ENCODE measurements around the gene TUBAL3.

TUBAL3 gene

GRCh38 chr10:5404208-5405041 lies at the start of gene TUBAL3:
Gene TUBAL3, minus strand, starts transcription at chr10:5404828. Its CDS starts 36 bp downstream, at chr10:5404792.
- no peak for DNase-seq

- DNase-seq, result no peak
Measured at GRCh38 chr10:5453749-5454489, 49.3 kb upstream of the TUBAL3 start.

DNA sequence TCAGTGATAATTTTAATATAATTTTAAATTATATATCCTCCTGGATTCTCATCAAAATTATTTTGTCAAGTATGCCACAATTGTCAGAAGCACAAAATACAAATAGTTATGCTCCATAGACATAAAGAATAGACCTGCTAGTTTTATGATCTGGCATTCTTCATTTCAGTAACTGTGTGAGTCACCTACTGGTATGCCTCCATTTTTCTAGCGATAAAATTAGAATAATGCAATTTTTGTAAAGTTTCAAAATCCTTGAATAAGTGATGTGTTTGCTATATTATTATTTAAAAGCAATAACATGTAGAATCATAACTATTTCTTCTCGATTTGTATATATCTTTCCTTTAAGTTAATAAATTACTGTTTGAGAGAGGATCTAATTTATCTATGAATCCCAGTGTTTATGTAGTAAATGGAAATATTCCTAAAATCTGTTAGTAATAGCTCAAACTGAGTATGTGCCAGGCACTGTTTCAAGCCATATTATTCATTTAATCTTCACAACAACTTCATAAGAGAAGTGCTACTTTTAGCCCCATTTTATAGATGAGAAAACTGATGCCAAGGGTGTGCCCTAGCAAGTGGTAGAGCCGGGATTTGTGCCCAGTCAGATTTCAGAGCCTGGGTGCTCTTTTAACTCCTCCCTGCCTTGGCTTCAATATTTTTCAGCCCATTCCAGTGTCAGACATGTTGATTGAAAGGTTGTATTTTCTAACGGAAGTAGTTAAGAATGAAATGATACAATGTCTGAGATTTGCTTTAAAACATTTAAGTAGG lies 46.2 kb upstream of the TUBAL3 start:
- no peak for DNase-seq

DNA sequence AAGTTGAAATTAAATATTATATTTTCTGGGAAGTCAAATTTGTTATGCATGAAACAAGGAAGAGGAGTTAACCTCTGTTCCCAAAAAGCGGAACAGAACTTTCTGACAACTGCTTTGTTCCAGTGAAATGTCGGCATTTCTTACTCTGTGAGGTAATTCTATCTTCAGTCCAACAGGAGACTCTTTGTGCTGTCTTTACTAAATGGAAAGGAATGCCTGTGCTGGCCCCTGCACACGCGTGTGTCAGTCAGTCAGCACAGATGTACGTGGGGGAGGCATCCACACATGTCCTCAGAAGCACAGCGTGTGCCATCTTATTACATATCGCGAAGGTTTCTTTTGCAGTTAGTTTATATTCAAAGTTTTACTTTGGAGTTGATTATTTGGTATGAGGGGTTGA lies 45.2 kb upstream of the TUBAL3 start:
- DNase-seq, result no peak

GRCh38 chr10:5449227-5449626 lies 44.6 kb upstream of the TUBAL3 start:
- no peak for DNase-seq

GRCh38 chr10:5448333-5449001 lies 43.8 kb upstream of the TUBAL3 start:
- no peak for DNase-seq

GRCh38 chr10:5447611-5448071 lies 43.0 kb upstream of the TUBAL3 start:
- no peak for DNase-seq

DNA sequence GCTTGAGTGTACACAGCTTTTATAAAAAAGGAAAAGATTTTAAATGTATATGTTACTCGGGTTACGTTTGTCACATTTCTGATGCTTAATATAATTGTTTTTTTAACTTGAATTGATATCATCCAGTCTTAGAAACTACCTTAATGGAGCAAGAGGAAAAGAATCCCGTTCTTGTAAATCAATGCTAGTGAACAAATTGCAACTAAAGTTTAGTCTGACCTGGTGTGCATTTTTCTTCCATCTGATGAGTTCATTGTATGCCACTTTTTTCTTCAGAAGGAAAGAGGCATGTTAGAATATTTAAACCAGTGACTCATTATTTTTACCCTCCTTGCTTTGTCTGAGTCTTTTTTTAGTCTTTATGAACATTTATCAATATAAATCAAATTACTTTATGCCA lies 42.4 kb upstream of the TUBAL3 start:
- DNase-seq, result no peak

- peak; percentile 76 for DNase-seq
Measured at GRCh38 chr10:5446390-5446926, 41.8 kb upstream of the TUBAL3 start.

GRCh38 chr10:5445006-5445405 lies 40.4 kb upstream of the TUBAL3 start:
- no peak for DNase-seq

DNA sequence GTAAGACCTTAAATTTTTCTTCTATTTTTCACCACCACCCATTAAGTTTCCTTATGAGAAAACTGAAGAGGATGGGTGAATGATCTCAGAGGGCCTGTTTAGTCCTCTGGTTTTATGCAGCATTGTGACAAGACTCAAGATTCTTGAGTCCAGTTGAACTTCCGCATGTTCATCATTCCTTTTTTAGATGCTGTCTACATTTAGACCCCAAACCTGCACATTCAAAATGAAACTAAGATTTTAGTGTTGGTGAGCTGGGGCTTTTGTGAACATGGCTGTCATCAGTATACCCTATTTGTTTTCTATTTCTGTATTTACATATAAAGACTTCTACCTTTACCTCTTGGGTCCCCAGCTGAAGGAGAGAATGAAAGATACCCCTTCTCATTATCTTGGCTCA lies 38.8 kb upstream of the TUBAL3 start:
- no peak for DNase-seq

DNA sequence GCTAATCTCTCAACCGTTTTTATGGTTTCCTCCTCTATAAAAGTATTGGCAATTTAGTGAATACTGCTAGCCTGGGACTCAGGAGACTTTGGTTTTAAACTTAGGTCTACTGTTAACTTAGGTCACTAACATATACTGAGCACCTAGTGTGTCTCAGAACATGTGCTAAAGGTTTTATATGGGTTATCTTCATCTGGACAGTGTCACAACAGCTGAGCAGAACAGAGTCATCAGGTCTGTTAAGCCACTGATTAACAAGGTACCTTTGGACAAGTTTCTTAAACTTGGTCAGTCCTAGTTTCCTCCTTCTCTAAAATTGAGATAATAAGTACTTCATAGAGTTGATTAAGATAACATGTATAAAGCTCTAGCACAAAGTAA lies 38.4 kb upstream of the TUBAL3 start:
- no peak for DNase-seq

- DNase-seq, result peak; percentile 50
Measured at GRCh38 chr10:5442065-5442989, 37.7 kb upstream of the TUBAL3 start.

DNA sequence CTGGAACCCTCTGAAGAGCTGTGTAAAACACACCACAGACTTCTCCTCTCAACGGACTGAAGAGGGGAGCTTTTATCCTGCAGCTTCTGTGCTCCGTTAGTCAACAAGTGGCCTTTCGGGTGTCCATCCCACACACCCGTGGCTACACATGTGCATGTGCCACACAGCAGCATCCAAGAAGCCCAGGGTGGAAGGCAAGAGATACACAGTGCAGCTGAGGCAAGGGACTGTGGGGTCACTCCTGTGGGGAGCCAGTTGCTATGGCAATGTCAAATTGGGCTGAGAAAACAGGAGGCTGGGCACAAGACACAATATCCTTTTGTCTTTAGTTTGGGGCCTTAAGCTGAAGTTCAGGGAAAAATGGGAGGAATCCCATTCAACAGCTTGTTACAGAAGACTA lies 36.5 kb upstream of the TUBAL3 start:
- no peak for DNase-seq

- DNase-seq, result no peak
Measured at GRCh38 chr10:5440206-5440605, 35.6 kb upstream of the TUBAL3 start.

DNA sequence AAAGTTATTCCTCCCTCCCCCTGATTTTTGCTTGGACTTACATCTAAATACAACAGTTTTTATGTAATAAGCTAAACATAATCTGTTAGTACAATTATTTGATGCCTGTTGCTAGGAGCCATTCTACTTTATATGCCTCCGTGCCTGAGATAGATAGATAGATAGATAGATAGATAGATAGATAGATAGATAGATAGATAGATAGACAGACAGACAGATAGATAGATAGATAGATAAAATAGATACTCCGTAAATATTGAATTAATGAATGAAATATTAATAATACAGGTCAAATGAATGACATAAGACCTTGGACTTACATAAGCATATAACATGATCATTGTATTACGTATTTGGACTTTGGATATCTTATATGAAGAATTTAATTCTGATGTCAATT lies 30.7 kb upstream of the TUBAL3 start:
- no peak for DNase-seq

DNA sequence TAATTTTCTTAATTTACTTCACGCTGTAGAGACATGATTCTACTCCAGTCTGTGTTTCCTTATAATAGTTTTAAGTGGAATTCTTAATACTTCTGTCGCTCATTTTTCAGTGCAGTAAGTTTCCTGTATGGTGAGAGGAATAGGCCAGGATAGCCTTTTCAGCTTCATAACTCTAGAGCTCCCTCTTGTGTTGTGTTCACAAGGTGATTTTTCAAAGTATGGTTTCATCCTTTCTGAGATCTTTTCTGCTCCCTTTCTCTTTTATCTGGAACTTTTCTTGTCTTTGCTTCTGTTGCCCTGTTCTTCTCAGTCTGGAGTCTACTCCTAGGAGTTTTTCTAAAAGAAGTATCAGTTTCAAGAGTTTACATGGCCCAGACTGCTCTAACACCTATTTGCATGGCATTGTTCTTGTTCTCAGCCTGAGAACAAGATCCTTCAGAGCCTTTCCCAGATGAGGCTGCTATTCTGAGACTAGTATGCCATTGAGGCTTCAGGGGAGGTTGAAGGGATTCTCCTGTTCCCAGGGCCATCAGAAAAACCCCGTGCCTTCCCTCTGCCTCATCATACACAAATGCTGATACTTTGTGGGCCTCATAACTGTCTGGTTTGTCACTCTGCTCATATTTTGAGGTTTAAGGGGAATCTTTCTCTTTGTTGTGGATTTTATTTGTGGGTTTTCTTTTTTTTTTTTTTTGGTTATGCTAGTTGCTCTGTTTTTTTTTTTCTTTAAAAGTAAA lies 29.6 kb upstream of the TUBAL3 start:
- DNase-seq, result no peak

GRCh38 chr10:5433182-5433581 lies 28.6 kb upstream of the TUBAL3 start:
- no peak for DNase-seq

DNA sequence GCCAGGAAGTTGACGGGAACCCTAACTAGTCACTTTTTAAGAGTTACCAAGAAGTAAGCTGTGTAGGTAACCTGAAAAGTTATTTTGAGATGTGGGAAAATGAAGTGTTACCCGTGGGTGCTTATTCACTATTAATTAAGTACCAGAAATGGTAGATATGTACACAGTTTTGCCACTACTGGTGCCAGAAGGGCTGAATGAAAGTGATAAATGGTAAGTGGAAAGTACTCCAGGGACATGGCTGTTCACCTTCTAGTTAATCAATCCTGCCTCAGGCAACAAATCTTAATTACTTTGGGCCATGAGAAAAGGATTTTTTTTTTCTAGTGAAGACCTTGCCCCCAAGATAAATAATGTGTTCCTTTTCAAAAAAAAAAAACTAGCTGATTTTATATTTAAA lies 23.5 kb upstream of the TUBAL3 start:
- DNase-seq, result no peak

GRCh38 chr10:5424751-5425150 lies 20.1 kb upstream of the TUBAL3 start:
- no peak for DNase-seq

GRCh38 chr10:5423771-5424170 lies 19.1 kb upstream of the TUBAL3 start:
- no peak for DNase-seq
